T-helper 2 cell treated with Interferon-gamma antibody and Interleukin-4, amounts not matched to agents 5 μg/mL and 100 μg/mL, for 36 hours (primary cell): ENCODE results near the gene CTSC.

ENCODE experiments used
- DNase-seq: peaks from one replicate; pipeline ENCODE4 v3.0.0; 2021; ENCODE audit warnings: low spot score
- H3K27ac Mint-ChIP-seq: one replicate; pipeline ENCODE4 v1.8.0; 2021; ENCODE audit warnings: mild to moderate bottlenecking, mixed read lengths
- H3K27me3 Mint-ChIP-seq: one replicate; pipeline ENCODE4 v1.8.0; 2021; ENCODE audit warnings: low read depth, mixed read lengths
- H3K36me3 Mint-ChIP-seq: one replicate; pipeline ENCODE4 v1.8.0; 2021; ENCODE audit warnings: low read depth, mixed read lengths
- H3K4me1 Mint-ChIP-seq: one replicate; pipeline ENCODE4 v1.8.0; 2021; ENCODE audit warnings: low read depth, mixed read lengths
- H3K4me3 Mint-ChIP-seq: one replicate; pipeline ENCODE4 v1.8.0; 2022; ENCODE audit warnings: mild to moderate bottlenecking, moderate library complexity, mixed read lengths
- H3K9me3 Mint-ChIP-seq: one replicate; pipeline ENCODE4 v1.8.0; 2021; ENCODE audit warnings: mixed read lengths

The CTSC gene

DNA sequence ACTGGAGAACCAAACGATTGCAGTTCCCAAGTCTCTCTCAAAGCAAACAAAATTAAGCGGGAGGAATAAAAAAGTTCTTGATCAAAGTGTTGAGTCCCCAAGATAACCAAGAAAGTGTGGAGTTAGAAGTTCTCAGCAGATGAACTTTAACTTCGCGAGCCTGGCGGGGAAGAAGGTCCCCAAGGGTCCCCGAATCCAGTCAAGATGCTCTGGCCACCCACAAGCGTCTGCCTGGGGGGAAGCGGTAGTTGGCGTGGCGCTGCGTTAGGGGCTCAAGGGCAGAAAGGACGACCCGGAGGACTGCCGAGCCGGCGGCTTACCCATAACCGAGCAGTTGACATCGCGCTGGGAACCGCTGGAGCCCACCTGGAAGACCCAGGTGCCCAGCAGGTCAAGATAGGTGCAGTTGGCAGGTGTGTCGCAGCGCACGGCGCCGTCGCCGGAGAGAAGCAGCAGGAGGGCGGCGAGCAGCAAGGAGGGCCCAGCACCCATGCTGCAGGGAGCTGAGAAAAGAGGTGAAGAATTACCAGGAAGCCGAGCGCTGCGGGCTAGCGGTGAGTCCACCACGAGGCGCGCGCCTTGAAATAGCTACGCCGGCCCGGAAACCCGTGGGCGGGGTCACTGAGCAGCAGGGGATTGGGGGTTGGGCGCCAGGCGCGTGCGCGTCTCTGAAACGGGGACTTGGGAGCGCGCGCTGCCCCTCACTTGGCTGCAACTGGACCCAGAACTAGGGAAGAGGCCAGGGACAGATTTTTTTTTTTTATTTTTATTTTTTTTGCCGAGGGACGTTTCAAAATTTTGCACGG, at the start of gene CTSC:
Gene CTSC (minus strand): TSS at position 556 of the 806 bp plus-strand sequence. CDS start 64 bp downstream, at position 492.
- Mint-ChIP-seq H3K27ac (peak within 1 kb of the TSS; percentile 96), H3K36me3 (peaks cover 46% of the 10 kb centered on the region), H3K27me3 (no peaks in the 10 kb centered on the region), H3K4me1 (peaks cover 59% of the 10 kb centered on the region), H3K9me3 (no peaks in the 10 kb centered on the region), H3K4me3 (peak within 1 kb of the TSS; percentile 99)
- peak; percentile 95 for DNase-seq

DNA sequence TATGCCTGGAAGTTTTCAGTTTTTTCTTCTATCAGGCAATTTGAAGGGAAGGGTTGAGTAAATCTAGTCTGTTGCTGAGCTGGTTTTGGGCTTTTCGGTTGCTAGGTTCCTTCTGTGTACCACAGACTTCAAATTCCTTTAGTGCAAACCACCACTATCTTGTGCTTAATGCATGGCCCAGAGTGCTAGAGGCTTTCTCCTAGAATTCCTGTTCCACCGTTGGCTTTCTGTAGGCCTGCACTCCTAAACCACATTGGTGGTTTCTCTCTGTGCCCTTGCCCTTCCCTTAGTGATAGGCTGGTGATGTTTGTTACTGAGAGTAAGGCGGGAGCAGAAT, 47.1 kb upstream of the CTSC start:
- Mint-ChIP-seq H3K4me3 (no peak overlapping the region), H3K9me3 (no peaks in the 10 kb centered on the region), H3K4me1 (peaks cover 13% of the 10 kb centered on the region), H3K27ac (no peak overlapping the region), H3K27me3 (no peaks in the 10 kb centered on the region), H3K36me3 (no peaks in the 10 kb centered on the region)
- no peak for DNase-seq

- Mint-ChIP-seq H3K4me3 (no peak overlapping the region), H3K4me1 (peaks cover 13% of the 10 kb centered on the region), H3K27ac (no peak overlapping the region), H3K27me3 (no peaks in the 10 kb centered on the region), H3K9me3 (no peaks in the 10 kb centered on the region), H3K36me3 (no peaks in the 10 kb centered on the region)
- DNase-seq: no peak
Measured at GRCh38 chr11:88384004-88384668, 46.6 kb upstream of the CTSC start.

- Mint-ChIP-seq H3K4me1 (peaks cover 13% of the 10 kb centered on the region), H3K27me3 (no peaks in the 10 kb centered on the region)
Measured at GRCh38 chr11:88383447-88383846, 45.9 kb upstream of the CTSC start.

DNA sequence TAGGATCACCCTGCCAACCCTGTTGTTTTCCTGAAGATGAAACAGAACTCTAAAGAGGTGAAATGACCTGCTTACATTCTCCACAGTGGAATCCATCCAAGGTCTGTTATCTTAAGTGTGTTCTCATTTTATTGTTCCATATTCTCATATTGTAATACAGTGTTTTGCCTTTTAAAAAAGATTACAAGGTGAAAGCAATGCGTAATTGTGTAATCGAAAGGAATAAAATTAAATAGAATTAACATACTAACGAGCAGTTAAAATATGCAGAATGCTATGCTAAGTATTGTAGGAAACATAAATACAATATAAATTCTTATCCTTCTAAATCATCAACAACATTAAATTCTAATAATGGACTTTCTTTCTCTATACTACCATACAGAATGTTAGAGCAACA, 41.6 kb upstream of the CTSC start:
- no peak for DNase-seq
- H3K36me3 Mint-ChIP-seq: peaks cover 9% of the 10 kb centered on the region
- no peaks in the 10 kb centered on the region for H3K9me3 Mint-ChIP-seq

More at GRCh38 chr11:88383447-88383846, 45.9 kb upstream of the CTSC start:
- H3K4me3 Mint-ChIP-seq: no peak overlapping the region
- H3K9me3 Mint-ChIP-seq: no peaks in the 10 kb centered on the region
- no peaks in the 10 kb centered on the region for H3K36me3 Mint-ChIP-seq
- no peak overlapping the region for H3K27ac Mint-ChIP-seq
- DNase-seq: no peak

DNA sequence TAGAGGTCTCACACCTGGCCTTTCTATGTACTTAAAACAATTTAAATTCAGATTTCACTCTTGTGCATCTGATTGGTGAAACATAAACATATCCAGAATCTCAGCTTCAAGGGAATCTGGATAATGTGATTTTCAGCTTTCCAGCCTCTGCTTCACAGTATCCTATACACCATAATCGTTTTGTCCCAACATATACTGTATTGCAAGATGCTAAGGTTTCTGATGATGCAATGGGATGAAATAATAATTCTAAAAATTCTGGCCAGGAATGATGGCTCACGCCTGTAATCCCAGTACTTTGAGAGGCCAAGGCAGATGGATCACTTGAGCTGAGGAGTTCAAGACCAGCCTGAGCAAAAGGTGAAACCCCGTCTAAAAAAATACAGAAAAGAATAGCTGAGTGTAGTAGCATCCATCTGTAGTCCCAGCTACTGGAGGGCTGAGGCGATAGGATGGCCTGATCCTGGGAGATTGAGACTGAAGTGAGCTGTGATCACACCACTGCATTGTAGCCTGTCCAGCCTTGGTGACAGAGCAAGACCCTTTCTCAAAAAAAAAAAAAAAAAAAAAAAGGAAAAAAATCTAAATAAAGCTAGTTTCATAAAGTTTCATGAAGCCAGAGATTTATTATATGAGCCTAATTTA, 41.0 kb upstream of the CTSC start:
- Mint-ChIP-seq H3K9me3 (no peaks in the 10 kb centered on the region), H3K4me1 (peaks cover 19% of the 10 kb centered on the region), H3K4me3 (no peak overlapping the region), H3K36me3 (peaks cover 11% of the 10 kb centered on the region), H3K27ac (no peak overlapping the region), H3K27me3 (no peaks in the 10 kb centered on the region)
- DNase-seq: no peak

More for the DNA sequence above, 41.6 kb upstream of the CTSC start:
- Mint-ChIP-seq H3K27ac (no peak overlapping the region), H3K4me3 (no peak overlapping the region), H3K4me1 (peaks cover 21% of the 10 kb centered on the region), H3K27me3 (no peaks in the 10 kb centered on the region)

DNA sequence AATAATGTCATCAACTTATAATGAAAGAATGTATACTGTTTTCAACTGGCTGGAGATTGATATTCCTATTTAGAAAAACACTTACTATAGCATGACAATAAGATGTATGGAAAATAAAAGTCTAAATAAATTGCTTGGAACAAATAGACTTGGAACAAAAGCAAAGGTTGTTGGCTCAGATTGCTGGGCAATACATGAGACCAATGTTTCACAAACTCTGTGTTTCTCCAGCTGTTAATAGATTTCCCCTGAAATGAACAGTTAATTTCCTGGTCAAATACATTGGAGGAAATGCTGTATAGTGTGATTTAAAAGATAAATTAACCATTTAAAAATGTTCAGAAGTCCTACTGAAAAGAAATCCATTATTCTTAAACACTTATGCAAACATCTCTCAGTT, 40.1 kb upstream of the CTSC start:
- no peak for DNase-seq
- Mint-ChIP-seq H3K4me3 (no peak overlapping the region), H3K9me3 (no peaks in the 10 kb centered on the region), H3K4me1 (peaks cover 15% of the 10 kb centered on the region), H3K27ac (no peak overlapping the region), H3K27me3 (no peaks in the 10 kb centered on the region), H3K36me3 (peaks cover 11% of the 10 kb centered on the region)

- H3K4me1 Mint-ChIP-seq: peaks cover 15% of the 10 kb centered on the region
- no peaks in the 10 kb centered on the region for H3K9me3 Mint-ChIP-seq
- no peak for DNase-seq
- H3K36me3 Mint-ChIP-seq: peaks cover 11% of the 10 kb centered on the region
- no peak overlapping the region for H3K4me3 Mint-ChIP-seq
- peaks cover 2% of the 10 kb centered on the region for H3K27me3 Mint-ChIP-seq
- no peak overlapping the region for H3K27ac Mint-ChIP-seq
Measured at GRCh38 chr11:88377144-88377543, 39.6 kb upstream of the CTSC start.

- no peak overlapping the region for H3K27ac Mint-ChIP-seq
- no peak for DNase-seq
- peaks cover 11% of the 10 kb centered on the region for H3K36me3 Mint-ChIP-seq
- H3K4me1 Mint-ChIP-seq: peaks cover 25% of the 10 kb centered on the region
- H3K4me3 Mint-ChIP-seq: peak overlapping the region; percentile 4
- H3K27me3 Mint-ChIP-seq: peaks cover 2% of the 10 kb centered on the region
- no peaks in the 10 kb centered on the region for H3K9me3 Mint-ChIP-seq
Measured at GRCh38 chr11:88375927-88376470, 38.5 kb upstream of the CTSC start.

GRCh38 chr11:88370782-88371181, 33.2 kb upstream of the CTSC start:
- no peak for DNase-seq
- Mint-ChIP-seq H3K4me1 (peaks cover 31% of the 10 kb centered on the region), H3K27ac (no peak overlapping the region), H3K4me3 (no peak overlapping the region), H3K9me3 (no peaks in the 10 kb centered on the region), H3K36me3 (peaks cover 7% of the 10 kb centered on the region), H3K27me3 (peaks cover 2% of the 10 kb centered on the region)

- Mint-ChIP-seq H3K36me3 (no peaks in the 10 kb centered on the region), H3K27ac (peak overlapping the region; percentile 53), H3K4me3 (peak overlapping the region; percentile 20), H3K4me1 (peaks cover 47% of the 10 kb centered on the region), H3K9me3 (no peaks in the 10 kb centered on the region), H3K27me3 (peaks cover under 1% of the 10 kb centered on the region)
- DNase-seq: no peak
Measured at GRCh38 chr11:88367310-88367709, 29.8 kb upstream of the CTSC start.

DNA sequence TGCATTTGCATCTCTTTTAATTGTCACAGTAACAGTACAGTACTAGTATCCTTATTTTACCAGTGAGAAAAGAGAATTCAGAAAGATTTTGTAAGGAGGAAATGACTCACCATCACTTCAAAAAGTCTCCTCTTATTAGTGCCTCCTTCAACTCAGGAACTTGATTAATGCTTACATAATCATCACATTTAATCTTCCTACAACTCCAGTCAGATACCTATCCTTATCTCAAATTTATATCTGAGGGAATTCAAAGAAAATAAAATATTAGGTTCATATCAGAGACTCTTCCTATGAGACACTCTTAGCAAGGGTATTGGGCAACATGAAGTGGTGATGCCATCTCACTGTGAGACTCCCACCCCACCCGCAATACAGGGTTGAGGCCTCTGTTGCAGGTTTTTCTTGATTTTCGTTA, 26.1 kb upstream of the CTSC start:
- Mint-ChIP-seq H3K4me1 (peaks cover 44% of the 10 kb centered on the region), H3K9me3 (no peaks in the 10 kb centered on the region), H3K27ac (peak overlapping the region; percentile 14), H3K27me3 (no peaks in the 10 kb centered on the region), H3K4me3 (no peak overlapping the region), H3K36me3 (no peaks in the 10 kb centered on the region)
- no peak for DNase-seq

GRCh38 chr11:88363004-88363403, 25.5 kb upstream of the CTSC start:
- H3K27me3 Mint-ChIP-seq: no peaks in the 10 kb centered on the region
- H3K4me1 Mint-ChIP-seq: peaks cover 44% of the 10 kb centered on the region
- H3K9me3 Mint-ChIP-seq: no peaks in the 10 kb centered on the region
- no peak overlapping the region for H3K27ac Mint-ChIP-seq
- no peak overlapping the region for H3K4me3 Mint-ChIP-seq
- DNase-seq: no peak
- no peaks in the 10 kb centered on the region for H3K36me3 Mint-ChIP-seq

- H3K4me1 Mint-ChIP-seq: peaks cover 49% of the 10 kb centered on the region
- no peak for DNase-seq
- no peak overlapping the region for H3K4me3 Mint-ChIP-seq
- no peak overlapping the region for H3K27ac Mint-ChIP-seq
- no peaks in the 10 kb centered on the region for H3K9me3 Mint-ChIP-seq
- H3K36me3 Mint-ChIP-seq: no peaks in the 10 kb centered on the region
- no peaks in the 10 kb centered on the region for H3K27me3 Mint-ChIP-seq
Measured at GRCh38 chr11:88360141-88360540, 22.6 kb upstream of the CTSC start.
